Measurements from ENCODE around the gene AMBRA1.
A peak's percentile ranks its signal among the peaks of the same experiment; 100 is the strongest.
"Not testable (repeated sequence)": the region's sequence is repeated elsewhere in the genome, so short reads cannot be mapped to it uniquely, and the experiment has no call there.

The AMBRA1 gene

DNA sequence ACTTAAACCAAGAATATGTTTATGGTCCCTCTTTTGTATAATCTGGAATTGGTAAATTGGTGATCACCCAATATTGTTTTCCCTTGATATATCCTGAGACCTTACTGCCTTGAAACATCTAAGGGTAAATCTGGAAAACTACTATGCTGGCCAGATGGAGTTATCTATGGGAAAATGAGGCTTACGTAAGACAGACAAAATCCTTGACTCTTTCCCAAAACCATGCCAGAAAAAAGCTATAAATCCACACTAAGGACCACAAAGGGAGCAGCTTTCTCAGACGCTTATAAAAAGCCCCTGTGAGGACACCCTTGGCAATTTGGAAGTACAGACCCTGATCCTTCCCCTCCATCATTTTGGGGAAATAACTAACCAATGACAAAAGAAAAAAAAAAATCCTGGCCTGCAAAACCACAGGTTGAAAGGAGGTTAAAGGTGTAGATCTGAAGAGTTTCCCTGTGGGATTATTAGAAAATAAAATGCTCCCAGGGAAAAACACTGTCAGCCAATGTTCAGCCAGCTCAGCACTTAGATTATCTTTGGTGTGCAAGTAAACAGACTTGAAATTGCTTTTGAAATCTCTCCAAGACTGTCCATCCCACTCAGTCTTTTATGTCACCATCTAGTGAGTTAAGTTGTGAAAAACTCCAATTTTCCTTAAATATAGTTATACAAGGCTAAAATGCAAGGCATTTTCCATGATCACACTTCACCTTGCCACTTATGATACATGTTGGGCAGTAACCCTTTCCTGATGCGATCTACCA lies 6.6 kb upstream of the AMBRA1 start:
- no peak overlapping the region for H3K4me3 ChIP-seq (ENCODE audit: low read length)
- no peak for TF ChIP-seq ZNF274 (IDR thresholded peaks at IDR 0.05; ENCODE audit: low read depth, low read length)

DNA sequence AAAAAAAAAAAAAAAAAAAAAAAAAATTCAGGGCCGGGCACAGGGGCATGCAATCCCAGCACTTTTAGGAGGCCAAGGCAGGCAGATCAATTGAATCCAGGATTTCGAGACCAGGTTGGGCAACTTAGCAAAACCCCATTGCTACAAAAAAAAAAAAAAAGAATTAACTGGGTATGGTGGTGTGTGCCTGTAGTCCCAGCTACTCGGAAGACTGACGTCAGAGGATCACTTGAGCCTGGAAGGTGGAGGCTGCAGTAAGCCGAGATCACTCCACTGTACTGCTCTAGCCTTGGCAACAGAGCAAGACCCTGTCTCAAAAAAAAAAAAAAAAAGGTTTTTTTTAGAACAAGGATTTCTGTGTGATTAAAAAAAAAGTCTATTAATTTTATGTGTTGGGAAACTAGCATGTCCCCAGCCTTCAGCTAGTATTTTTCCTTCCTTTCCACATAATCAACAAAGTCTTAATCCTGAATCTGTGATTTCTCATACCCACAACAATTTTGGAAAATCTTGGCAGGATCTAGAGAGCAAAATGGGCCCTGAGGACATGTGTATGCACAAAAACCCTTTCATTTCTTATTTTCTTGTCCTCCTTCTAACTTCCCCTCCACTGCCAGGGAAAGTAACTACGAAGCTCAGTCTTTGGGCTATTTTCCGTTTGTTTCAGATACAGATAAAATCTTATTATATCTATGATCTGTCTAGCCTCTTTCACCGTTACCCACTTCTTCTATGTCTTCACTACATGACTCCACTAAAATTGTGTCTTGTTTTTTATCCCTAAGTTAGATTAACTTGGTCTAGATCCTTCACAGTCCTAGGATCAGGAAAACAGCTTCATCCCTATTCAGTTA lies 5.7 kb upstream of the AMBRA1 start:
- no peak overlapping the region for H3K4me3 ChIP-seq (ENCODE audit: low read length)
- no peak for TF ChIP-seq ZNF274 (IDR thresholded peaks at IDR 0.05; ENCODE audit: low read depth, low read length)

DNA sequence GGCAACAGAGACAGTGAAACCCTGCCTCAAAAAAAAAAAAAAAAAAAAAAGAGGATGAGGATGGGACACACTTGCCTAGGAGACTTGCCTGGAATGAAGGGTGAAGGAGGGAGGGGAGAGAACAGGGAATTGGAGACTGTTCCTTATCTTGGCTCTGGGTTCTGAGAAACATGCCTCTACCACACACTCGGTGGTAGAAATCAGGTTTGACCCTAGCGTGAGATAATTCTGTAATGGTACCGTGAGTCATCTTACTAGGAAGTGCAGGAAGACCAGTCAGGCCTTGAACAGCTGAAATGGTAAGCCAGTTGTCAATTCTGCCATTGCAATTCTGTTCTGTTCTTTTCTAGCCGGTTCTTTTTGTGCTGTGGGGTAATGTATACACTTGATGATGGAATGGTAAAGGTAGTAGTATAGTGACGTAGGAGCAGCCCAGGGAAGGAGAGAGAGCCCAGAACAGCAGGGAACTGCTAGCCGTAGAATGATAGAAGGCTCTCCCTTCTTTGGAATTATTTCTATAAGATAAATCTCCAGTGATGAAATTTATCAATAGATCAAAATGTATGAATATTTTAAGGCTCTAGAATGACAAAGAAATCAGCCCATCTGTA lies 3.9 kb upstream of the AMBRA1 start:
- no peak overlapping the region for H3K4me3 ChIP-seq (ENCODE audit: low read length)
- no peak for TF ChIP-seq ZNF274 (IDR thresholded peaks at IDR 0.05; ENCODE audit: low read depth, low read length)

DNA sequence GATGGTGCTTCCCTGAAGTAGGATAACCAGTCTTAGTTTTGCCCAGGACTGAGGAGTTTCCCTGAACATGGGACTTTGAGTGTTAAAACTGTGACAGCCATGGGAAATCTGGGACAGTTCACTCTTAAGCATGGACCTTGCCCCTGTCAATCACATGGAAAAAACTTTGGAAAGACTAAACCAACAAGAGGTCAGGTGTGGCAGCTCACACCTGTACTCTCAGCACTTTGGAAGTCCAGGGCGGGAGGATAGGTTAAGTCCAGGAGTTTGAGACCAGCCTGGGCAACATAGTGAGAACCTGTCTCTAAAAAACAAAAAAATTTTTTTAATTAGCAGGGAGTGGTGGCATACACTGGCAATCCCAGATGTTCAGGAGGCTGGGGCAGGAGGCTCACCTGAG lies 3.3 kb upstream of the AMBRA1 start:
- TF ChIP-seq ZNF274 (IDR thresholded peaks at IDR 0.05; ENCODE audit: low read depth, low read length): no peak
- H3K4me3 ChIP-seq (ENCODE audit: low read length): no peak overlapping the region

DNA sequence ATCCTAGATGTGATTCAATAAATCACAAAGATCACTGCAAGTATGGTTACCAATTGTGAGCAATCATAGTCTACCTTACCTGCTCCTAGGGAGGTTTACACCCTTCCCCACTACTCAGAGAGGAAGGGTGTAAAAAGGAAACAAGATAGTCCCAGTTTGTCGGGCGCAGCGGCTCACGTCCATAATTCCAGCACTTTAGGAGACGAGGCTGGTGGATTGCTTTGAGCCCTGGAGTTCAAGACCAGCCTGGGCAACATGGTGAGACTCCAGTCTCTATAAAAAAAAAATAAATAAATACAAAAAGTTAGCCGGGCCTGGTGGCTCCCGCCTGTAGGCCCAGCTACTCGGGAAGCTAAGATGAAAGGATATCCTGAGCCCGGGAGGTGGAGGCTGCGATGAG lies 962 bp upstream of the AMBRA1 start:
- H3K4me3 ChIP-seq (ENCODE audit: low read length): no peak overlapping the region
- no peak for TF ChIP-seq ZNF274 (IDR thresholded peaks at IDR 0.05; ENCODE audit: low read depth, low read length)

DNA sequence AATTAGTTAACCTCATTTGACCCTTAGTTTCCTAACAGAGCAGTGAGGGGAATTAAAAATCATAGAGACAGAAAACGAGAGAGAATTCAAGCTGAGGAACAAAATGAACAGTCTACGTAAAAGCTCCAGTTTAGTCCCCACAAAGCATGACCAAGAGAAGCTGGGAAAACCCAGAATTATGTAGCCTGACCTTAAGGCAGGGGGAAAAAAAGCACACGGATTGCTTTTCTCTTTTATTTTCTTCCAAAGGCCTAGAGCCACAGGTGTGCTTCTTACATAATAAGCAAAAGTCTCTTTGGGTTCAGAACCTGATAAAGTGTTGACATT lies 514 bp upstream of the AMBRA1 start:
- no peak for TF ChIP-seq ZNF274 (IDR thresholded peaks at IDR 0.05; ENCODE audit: low read depth, low read length)

DNA sequence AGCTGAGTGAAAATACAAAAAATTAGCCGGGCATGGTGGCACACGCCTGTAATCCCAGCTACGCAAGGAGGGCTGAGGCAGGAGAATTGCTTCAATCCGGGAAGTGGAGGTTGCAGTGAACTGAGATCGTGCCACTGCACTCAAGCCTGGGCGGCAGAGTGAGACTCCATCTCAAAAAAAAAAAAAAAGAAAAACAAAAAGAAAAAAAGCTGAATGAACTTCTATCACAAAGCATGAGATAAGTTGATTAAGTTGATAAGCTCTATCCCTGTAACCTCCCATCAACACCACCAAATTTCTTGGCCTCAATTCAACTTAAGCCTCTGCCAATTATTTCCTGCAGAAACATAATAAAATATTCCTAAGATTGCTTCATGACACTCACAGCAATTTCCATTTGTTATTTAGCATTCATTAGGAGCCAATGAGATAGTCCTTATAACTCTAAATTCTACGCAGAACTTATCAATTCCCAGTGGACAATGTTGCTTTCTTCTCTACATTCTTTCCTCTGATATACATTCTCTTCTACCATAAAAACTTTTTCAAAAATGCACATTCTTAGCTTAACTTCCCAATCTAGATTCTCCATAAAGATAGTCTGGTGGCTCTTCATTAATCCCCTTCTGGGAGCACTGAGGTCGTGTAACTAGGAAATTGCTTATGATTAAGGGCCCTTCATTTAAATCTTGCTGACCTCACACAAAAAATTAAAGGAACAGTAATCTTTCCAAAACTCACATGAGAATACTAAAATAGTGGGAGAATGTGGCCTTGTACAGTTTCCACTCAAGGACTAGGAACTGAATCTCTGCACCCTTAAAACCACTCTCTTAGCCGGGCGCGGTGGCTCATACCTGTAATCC lies 2.9 kb downstream of the AMBRA1 start:
- no peak overlapping the region for H3K4me3 ChIP-seq (ENCODE audit: low read length)
- TF ChIP-seq ZNF274 (IDR thresholded peaks at IDR 0.05; ENCODE audit: low read depth, low read length): no peak

More for the DNA sequence above, 514 bp upstream of the AMBRA1 start:
- H3K4me3 ChIP-seq (ENCODE audit: low read length): peak overlapping the region; percentile 90

DNA sequence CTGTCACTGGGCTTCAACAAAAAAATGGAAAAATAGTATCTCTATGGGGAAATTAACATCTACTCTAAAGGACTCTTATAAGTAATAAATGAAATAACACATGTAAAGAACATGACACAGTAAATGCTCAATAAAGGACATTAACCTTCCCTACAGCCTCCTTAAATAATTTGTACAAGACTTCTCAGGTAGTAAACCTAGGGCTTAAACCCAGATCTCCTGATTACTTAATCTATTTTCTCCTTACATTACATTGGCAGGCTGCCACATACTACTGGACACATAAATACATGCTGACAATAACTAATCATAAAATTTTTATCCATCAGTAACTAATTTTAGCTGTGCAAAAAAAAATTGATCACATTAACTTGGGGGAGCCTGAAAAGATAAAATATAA lies 4.9 kb downstream of the AMBRA1 start:
- no peak overlapping the region for H3K4me3 ChIP-seq (ENCODE audit: low read length)
- TF ChIP-seq ZNF274 (IDR thresholded peaks at IDR 0.05; ENCODE audit: low read depth, low read length): no peak

DNA sequence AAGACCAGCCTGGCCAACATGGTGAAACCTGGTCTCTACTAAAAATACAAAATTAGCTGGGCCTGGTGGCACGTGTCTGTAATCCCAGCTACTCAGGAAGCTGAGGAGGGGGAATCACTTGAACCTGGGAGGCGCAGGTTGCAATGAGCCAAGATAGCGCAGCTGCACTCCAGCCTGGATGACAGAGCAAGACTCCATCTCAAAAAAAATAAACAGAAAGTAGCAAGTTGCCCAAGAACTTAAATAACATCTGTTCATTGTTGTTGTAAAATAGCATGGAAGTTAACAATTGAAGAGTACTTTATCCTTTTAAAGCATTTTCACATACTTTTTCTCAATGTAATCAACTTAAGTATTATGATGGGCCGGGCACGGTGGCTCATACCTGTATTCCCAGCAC lies 5.7 kb downstream of the AMBRA1 start:
- no peak overlapping the region for H3K4me3 ChIP-seq (ENCODE audit: low read length)
- no peak for TF ChIP-seq ZNF274 (IDR thresholded peaks at IDR 0.05; ENCODE audit: low read depth, low read length)

DNA sequence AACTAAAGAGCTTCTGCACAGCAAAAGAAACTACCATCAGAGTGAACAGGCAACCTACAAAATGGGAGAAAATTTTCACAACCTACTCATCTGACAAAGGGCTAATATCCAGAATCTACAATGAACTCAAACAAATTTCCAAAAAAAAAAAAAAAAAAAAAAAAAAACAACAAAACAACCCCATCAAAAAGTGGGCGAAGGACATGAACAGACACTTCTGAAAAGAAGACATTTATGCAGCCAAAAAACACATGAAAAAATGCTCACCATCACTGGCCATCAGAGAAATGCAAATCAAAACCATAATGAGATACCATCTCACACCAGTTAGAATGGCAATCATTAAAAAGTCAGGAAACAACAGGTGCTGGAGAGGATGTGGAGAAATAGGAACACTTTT lies 10.3 kb downstream of the AMBRA1 start:
- not testable (repeated sequence) for H3K4me3 ChIP-seq (ENCODE audit: low read length)

DNA sequence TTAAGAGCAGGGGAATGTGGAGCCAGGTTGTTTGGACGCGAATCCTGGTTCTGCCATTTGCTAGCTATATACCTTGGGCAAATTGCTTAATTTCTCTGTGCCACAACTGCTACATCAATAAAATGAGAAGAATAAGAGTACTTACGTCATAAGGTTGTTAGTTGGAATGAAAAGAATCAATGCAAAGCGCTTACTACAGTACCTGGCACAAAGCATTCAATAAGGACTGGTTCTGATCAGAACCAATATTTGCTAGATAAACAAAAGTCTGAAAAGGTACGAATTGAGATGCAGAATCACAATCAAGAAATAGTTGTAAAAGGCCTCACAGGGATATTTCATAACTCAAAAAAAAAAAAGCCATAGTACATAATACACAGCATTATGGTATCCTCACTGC lies 11.2 kb downstream of the AMBRA1 start:
- TF ChIP-seq ZNF274 (IDR thresholded peaks at IDR 0.05; ENCODE audit: low read depth, low read length): no peak
- no peak overlapping the region for H3K4me3 ChIP-seq (ENCODE audit: low read length)

DNA sequence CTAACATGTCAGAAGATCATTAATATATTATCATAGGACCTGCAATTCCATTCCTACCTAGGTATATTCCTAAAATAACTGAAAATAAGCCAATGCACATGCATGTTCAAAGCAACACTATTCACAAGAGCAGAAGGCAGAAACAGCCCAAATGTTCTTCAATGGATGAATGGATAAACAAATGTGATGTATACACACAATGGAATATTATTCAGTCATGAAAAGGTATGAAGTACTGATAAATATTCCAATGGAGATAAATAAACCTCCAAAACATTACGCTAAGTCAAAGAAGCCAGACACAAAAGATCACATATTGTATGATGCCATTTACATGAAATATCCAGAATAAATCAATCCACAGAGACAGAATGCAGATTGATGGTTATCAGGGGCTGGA lies 16.8 kb downstream of the AMBRA1 start:
- TF ChIP-seq ZNF274 (IDR thresholded peaks at IDR 0.05; ENCODE audit: low read depth, low read length): no peak
- no peak overlapping the region for H3K4me3 ChIP-seq (ENCODE audit: low read length)

DNA sequence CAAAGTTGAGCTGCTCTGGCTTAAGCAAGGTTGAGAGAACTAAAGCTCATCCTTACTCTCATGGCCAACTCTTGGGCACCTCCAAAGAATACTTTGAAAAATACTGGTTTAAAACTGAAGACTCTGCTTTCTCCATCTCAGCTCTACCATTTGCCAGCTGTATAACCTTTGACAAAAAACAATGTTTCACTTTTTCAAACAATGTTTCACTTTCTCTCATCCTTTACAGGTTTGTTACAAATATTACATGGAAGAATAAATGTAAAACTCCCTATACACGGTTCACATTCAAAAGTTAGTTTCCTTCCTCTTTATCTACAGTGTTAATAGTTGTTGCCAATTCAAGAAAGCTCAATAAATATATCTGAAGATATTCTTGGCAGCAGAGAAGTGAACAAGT lies 19.2 kb downstream of the AMBRA1 start:
- TF ChIP-seq ZNF274 (IDR thresholded peaks at IDR 0.05; ENCODE audit: low read depth, low read length): no peak
- no peak overlapping the region for H3K4me3 ChIP-seq (ENCODE audit: low read length)

DNA sequence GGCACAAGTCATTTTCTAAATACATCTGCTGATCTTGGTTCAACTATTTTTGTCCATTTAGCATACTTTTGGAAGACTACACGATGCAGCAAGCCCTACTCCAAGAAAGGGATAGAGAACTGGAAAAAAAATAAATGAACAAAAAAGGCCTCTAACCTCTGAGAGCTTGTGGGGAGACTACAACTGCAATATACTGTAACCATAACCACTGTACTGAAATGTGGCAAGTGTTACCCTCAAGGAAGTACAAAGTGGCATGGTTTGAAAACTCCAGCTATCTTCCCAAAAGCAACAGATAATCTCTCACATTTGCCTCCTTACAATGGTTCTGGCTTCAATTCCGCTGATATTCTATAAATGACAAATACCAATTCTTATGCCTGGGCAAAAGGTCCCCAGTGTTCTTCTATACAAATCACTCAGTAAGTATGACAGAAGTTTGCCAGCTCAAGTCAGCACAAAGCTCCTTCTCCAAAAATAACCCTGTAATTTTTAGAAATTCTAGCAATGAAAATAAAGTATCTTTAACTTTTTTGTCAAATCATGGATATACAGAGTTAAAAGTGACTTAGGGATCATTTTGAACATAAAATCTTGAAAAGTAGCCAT lies 22.9 kb downstream of the AMBRA1 start:
- no peak for TF ChIP-seq ZNF274 (IDR thresholded peaks at IDR 0.05; ENCODE audit: low read depth, low read length)

More for the DNA sequence above, 22.9 kb downstream of the AMBRA1 start:
- no peak overlapping the region for H3K4me3 ChIP-seq (ENCODE audit: low read length)

Data from GM08714 (cell line).